ENCODE results near the gene TMEM184B.

- TF ChIP-seq CTCF (IDR thresholded peaks at IDR 0.05) = no peak
- TF ChIP-seq POLR2A (IDR thresholded peaks at IDR 0.05) = peak; percentile 12
Observed at GRCh38 chr22:38317122-38317994, 44.5 kb upstream of the TMEM184B start, which contains the start of gene CSNK1E.
